Neuronal stem cell (in vitro differentiated cells): ENCODE results near the gene NEUROD2.
A peak's percentile ranks its signal among the peaks of the same experiment; 100 is the strongest.

Experiments
- DNase-seq: peaks from one replicate; pipeline ENCODE4 v3.0.0-alpha.2; 2013; ENCODE audit warnings: low spot score
- H2AFZ ChIP-seq: one replicate; pipeline ENCODE4 v1.6.1; 2013; ENCODE audit warnings: mild to moderate bottlenecking, low read length, inconsistent platforms
- H2AK5ac ChIP-seq: 2 replicates; pipeline ENCODE4 v1.6.1; 2013; ENCODE audit warnings: low read depth, mild to moderate bottlenecking, inconsistent platforms, low read length, moderate library complexity, mixed read lengths
- H2BK120ac ChIP-seq: 2 replicates; pipeline ENCODE4 v1.6.1; 2013; ENCODE audit warnings: low read depth, mild to moderate bottlenecking, inconsistent platforms, low read length, moderate library complexity, mixed read lengths
- H2BK12ac ChIP-seq: one replicate; pipeline ENCODE4 v1.6.1; 2013; ENCODE audit warnings: low read length, inconsistent platforms
- H2BK15ac ChIP-seq: 2 replicates; pipeline ENCODE4 v1.6.1; 2013; ENCODE audit warnings: mild to moderate bottlenecking, low read length, inconsistent platforms, mixed read lengths
- H2BK5ac ChIP-seq: one replicate; pipeline ENCODE4 v1.6.1; 2013; ENCODE audit warnings: inconsistent platforms, mild to moderate bottlenecking, low read length, moderate library complexity
- H3K14ac ChIP-seq: one replicate; pipeline ENCODE4 v1.6.1; 2013; ENCODE audit warnings: low read length, inconsistent platforms
- H3K18ac ChIP-seq: 2 replicates; pipeline ENCODE4 v1.6.1; 2013; ENCODE audit warnings: low read length, inconsistent platforms
- H3K23ac ChIP-seq: 2 replicates; pipeline ENCODE4 v1.6.1; 2013; ENCODE audit warnings: low read depth, mild to moderate bottlenecking, mixed read lengths, low read length, inconsistent platforms; ENCODE audit not compliant: poor library complexity
- H3K27ac ChIP-seq: replicated peaks from 3 replicates; pipeline ENCODE4 v1.5.1; 2013; ENCODE audit warnings: low read length, inconsistent platforms
- H3K27me3 ChIP-seq, 3 experiments: 2 replicates each; pipeline ENCODE4 v1.6.1; 2013; ENCODE audit warnings: low read length in 3 of 3, mild to moderate bottlenecking in 2 of 3, inconsistent platforms in 1 of 3, low read depth in 1 of 3, mixed read lengths in 1 of 3, moderate library complexity in 1 of 3; ENCODE audit not compliant: control insufficient read depth in 3 of 3, insufficient read depth in 3 of 3
- H3K36me3 ChIP-seq, 2 donors: replicated peaks in 1 of 2; 2 replicates each; pipeline ENCODE4 v1.6.1; 2013; ENCODE audit warnings: low read length in 2 of 2; ENCODE audit not compliant: control insufficient read depth in 2 of 2, insufficient read depth in 2 of 2
- H3K4ac ChIP-seq: 2 replicates; pipeline ENCODE4 v1.6.1; 2013; ENCODE audit warnings: inconsistent platforms, mild to moderate bottlenecking, low read length, moderate library complexity
- H3K4me1 ChIP-seq, 2 donors: 1 replicate in 1 of 2; 2 replicates in 1 of 2; pipeline ENCODE4 v1.6.1; 2013; ENCODE audit warnings: low read length in 2 of 2, low read depth in 1 of 2; ENCODE audit not compliant: control insufficient read depth in 2 of 2, insufficient read depth in 1 of 2
- H3K4me2 ChIP-seq: one replicate; pipeline ENCODE4 v1.6.1; 2013; ENCODE audit warnings: mild to moderate bottlenecking, low read length, inconsistent platforms; ENCODE audit not compliant: insufficient read depth, poor library complexity, severe bottlenecking
- H3K4me3 ChIP-seq, 2 donors: 2 replicates each; pipeline ENCODE4 v1.5.1; 2013; ENCODE audit warnings: low read length in 2 of 2, mild to moderate bottlenecking in 2 of 2, inconsistent platforms in 1 of 2, moderate library complexity in 1 of 2
- H3K79me1 ChIP-seq: one replicate; pipeline ENCODE4 v1.6.1; 2013; ENCODE audit warnings: low read depth, mild to moderate bottlenecking, inconsistent platforms, low read length, moderate library complexity
- H3K9ac ChIP-seq: one replicate; pipeline ENCODE4 v1.6.1; 2013; ENCODE audit warnings: mild to moderate bottlenecking, low read depth, low read length, inconsistent platforms; ENCODE audit not compliant: poor library complexity
- H3K9me3 ChIP-seq, 2 donors: replicated peaks in 1 of 2; 2 replicates each; pipeline versions ENCODE3 to v1.6.1; 2013; ENCODE audit warnings: low read length in 2 of 2, mild to moderate bottlenecking in 2 of 2, inconsistent platforms in 1 of 2, low read depth in 1 of 2, mixed read lengths in 1 of 2, moderate library complexity in 1 of 2; ENCODE audit not compliant: control insufficient read depth in 2 of 2, insufficient read depth in 1 of 2
- H4K8ac ChIP-seq: one replicate; pipeline ENCODE4 v1.6.1; 2013; ENCODE audit warnings: low read depth, mild to moderate bottlenecking, inconsistent platforms, low read length, moderate library complexity
- H4K91ac ChIP-seq: one replicate; pipeline ENCODE4 v1.6.1; 2013; ENCODE audit warnings: low read length, low read depth, mild to moderate bottlenecking, inconsistent platforms; ENCODE audit not compliant: poor library complexity
- WGBS, 2 donors: extraction: QIAGEN DNeasy Blood & Tissue Kit; methylation state at CpG; one replicate each; pipeline ENCODE4 v1.1.7; 2013; ENCODE audit warnings: missing lambda C conversion rate in 2 of 2, mixed read lengths in 1 of 2; ENCODE audit not compliant: insufficient read length in 2 of 2, insufficient replicate concordance in 1 of 2; ENCODE audit errors: extremely low coverage in 2 of 2; 5-methylcytosine and 5-hydroxymethylcytosine counted together

Gene NEUROD2

GRCh38 chr17:39566094-39566850, 41.4 kb downstream of the NEUROD2 start:
- DNase-seq, result no peak
- no peak overlapping the region for H2AFZ ChIP-seq

GRCh38 chr17:39564211-39564848, 43.4 kb downstream of the NEUROD2 start:
- Histone ChIP-seq H3K18ac (no peak overlapping the region), H4K8ac (no peak overlapping the region), H3K23ac (no peak overlapping the region), H3K79me1 (no peaks in the 10 kb centered on the region), H3K4me1 (peaks cover 13 to 15% of the 10 kb centered on the region in 2 donors), H2BK5ac (no peak overlapping the region), H3K14ac (no peak overlapping the region), H3K36me3 (peaks cover 19 to 53% of the 10 kb centered on the region in 2 donors), H3K4me3 (no peak overlapping the region), H3K27ac (peak overlapping the region; percentile 54), H2AFZ (no peak overlapping the region), H2BK15ac (no peak overlapping the region), H3K27me3 (no peaks in the 10 kb centered on the region), H2BK120ac (no peak overlapping the region), H3K4me2 (no peak overlapping the region), H3K9ac (no peak overlapping the region), H3K4ac (no peak overlapping the region), H2BK12ac (no peak overlapping the region), H4K91ac (no peak overlapping the region), H2AK5ac (no peak overlapping the region), H3K9me3 (no peaks in the 10 kb centered on the region)
- WGBS, 2 donors, result no CpG with 5 or more reads among the region's 4 CpGs
- peak; percentile 73 for DNase-seq

More at GRCh38 chr17:39566094-39566850, 41.4 kb downstream of the NEUROD2 start:
- no peak overlapping the region for H3K14ac ChIP-seq
- H2AK5ac ChIP-seq, result no peak overlapping the region
- no peak overlapping the region for H3K4me3 ChIP-seq
- peaks cover 0 to 2% of the 10 kb centered on the region in 2 donors for H3K9me3 ChIP-seq
- H3K4me1 ChIP-seq, result peaks cover 13 to 15% of the 10 kb centered on the region in 2 donors
- no peak overlapping the region for H3K18ac ChIP-seq
- no peak overlapping the region for H3K9ac ChIP-seq
- peaks cover 24 to 44% of the 10 kb centered on the region in 2 donors for H3K36me3 ChIP-seq
- H3K4ac ChIP-seq, result no peak overlapping the region
- no peak overlapping the region for H2BK15ac ChIP-seq
- H3K27me3 ChIP-seq, result no peaks in the 10 kb centered on the region
- WGBS, 2 donors, result no CpG with 5 or more reads among the region's 11 CpGs
- H2BK120ac ChIP-seq, result no peak overlapping the region
- H3K79me1 ChIP-seq, result no peaks in the 10 kb centered on the region
- H2BK5ac ChIP-seq, result no peak overlapping the region
- no peak overlapping the region for H3K27ac ChIP-seq
- no peak overlapping the region for H3K23ac ChIP-seq
- no peak overlapping the region for H4K8ac ChIP-seq
- no peak overlapping the region for H3K4me2 ChIP-seq
- no peak overlapping the region for H4K91ac ChIP-seq
- no peak overlapping the region for H2BK12ac ChIP-seq

- H3K9ac ChIP-seq, result no peak overlapping the region
- H2BK15ac ChIP-seq, result no peak overlapping the region
- H3K4me2 ChIP-seq, result no peak overlapping the region
- no peak overlapping the region for H2BK12ac ChIP-seq
- no peaks in the 10 kb centered on the region for H3K27me3 ChIP-seq
- H2BK5ac ChIP-seq, result no peak overlapping the region
- no peak overlapping the region for H3K4ac ChIP-seq
- WGBS, 2 donors, result no CpG with 5 or more reads among the region's 17 CpGs
- no peak overlapping the region for H3K27ac ChIP-seq
- no peaks in the 10 kb centered on the region for H3K9me3 ChIP-seq
- H3K23ac ChIP-seq, result no peak overlapping the region
- H3K36me3 ChIP-seq, result peaks cover 16 to 50% of the 10 kb centered on the region in 2 donors
- no peaks in the 10 kb centered on the region for H3K79me1 ChIP-seq
- H3K14ac ChIP-seq, result no peak overlapping the region
- peaks cover 13 to 15% of the 10 kb centered on the region in 2 donors for H3K4me1 ChIP-seq
- H2AK5ac ChIP-seq, result no peak overlapping the region
- peak; percentile 27 for DNase-seq
- no peak overlapping the region for H2AFZ ChIP-seq
- H4K8ac ChIP-seq, result no peak overlapping the region
- H3K4me3 ChIP-seq, result no peak overlapping the region
- H4K91ac ChIP-seq, result no peak overlapping the region
- H2BK120ac ChIP-seq, result no peak overlapping the region
- no peak overlapping the region for H3K18ac ChIP-seq
Measured at GRCh38 chr17:39563476-39563875, 44.2 kb downstream of the NEUROD2 start.

GRCh38 chr17:39562976-39563375, 44.7 kb downstream of the NEUROD2 start:
- Histone ChIP-seq H3K4me2 (no peak overlapping the region), H2BK120ac (no peak overlapping the region), H3K18ac (no peak overlapping the region), H3K27me3 (no peaks in the 10 kb centered on the region), H3K9me3 (no peaks in the 10 kb centered on the region), H4K8ac (no peak overlapping the region), H2AFZ (no peak overlapping the region), H3K9ac (no peak overlapping the region), H2BK12ac (no peak overlapping the region), H3K4ac (no peak overlapping the region), H3K23ac (no peak overlapping the region), H3K79me1 (no peaks in the 10 kb centered on the region), H3K27ac (no peak overlapping the region), H3K36me3 (peaks cover 12 to 50% of the 10 kb centered on the region in 2 donors), H4K91ac (no peak overlapping the region), H3K4me3 (peak overlapping the region in 1 of 2 donors; percentile 19), H3K4me1 (peaks cover 13 to 15% of the 10 kb centered on the region in 2 donors), H2AK5ac (no peak overlapping the region), H2BK5ac (no peak overlapping the region), H3K14ac (no peak overlapping the region), H2BK15ac (no peak overlapping the region)
- DNase-seq, result no peak
- no CpG with 5 or more reads among the region's 7 CpGs for WGBS, 2 donors
